ENCODE measurements around the gene DYNLT2.

DYNLT2 gene

GRCh38 chr6:169782966-169783365 is 31.6 kb upstream of the DYNLT2 start:
- Histone ChIP-seq H3K4me1 (ENCODE audit: insufficient read depth, low read length) (no peaks in the 10 kb centered on the region), H3K9ac (ENCODE audit: low read depth, low read length) (no peak overlapping the region), H3K4me3 (ENCODE audit: low read length) (no peak overlapping the region), H3K27me3 (ENCODE audit: insufficient read depth, low read length) (no peaks in the 10 kb centered on the region), H3K27ac (ENCODE audit: low read depth, low read length) (no peak overlapping the region), H3K36me3 (ENCODE audit: insufficient read depth, low read length) (no peaks in the 10 kb centered on the region; the same call in 1 of the 2 replicates), H3K9me3 (ENCODE audit: insufficient read depth, low read depth, low read length) (no peaks in the 10 kb centered on the region)
- WGBS, result 96% methylated on average over 8 of the region's 8 CpGs

GRCh38 chr6:169780571-169781091 is 29.3 kb upstream of the DYNLT2 start:
- no peaks in the 10 kb centered on the region for H3K9me3 ChIP-seq (ENCODE audit: insufficient read depth, low read depth, low read length)
- H3K27me3 ChIP-seq (ENCODE audit: insufficient read depth, low read length), result no peaks in the 10 kb centered on the region
- no peak overlapping the region for H3K9ac ChIP-seq (ENCODE audit: low read depth, low read length)
- 94% methylated on average over 11 of the region's 11 CpGs for WGBS
- H3K27ac ChIP-seq (ENCODE audit: low read depth, low read length), result no peak overlapping the region
- no peaks in the 10 kb centered on the region for H3K4me1 ChIP-seq (ENCODE audit: insufficient read depth, low read length)
- H3K36me3 ChIP-seq (ENCODE audit: insufficient read depth, low read length), result peaks cover 5% of the 10 kb centered on the region
- no peak overlapping the region for H3K4me3 ChIP-seq (ENCODE audit: low read length)

- Histone ChIP-seq H3K4me1 (ENCODE audit: insufficient read depth, low read length) (no peaks in the 10 kb centered on the region), H3K9me3 (ENCODE audit: insufficient read depth, low read depth, low read length) (no peaks in the 10 kb centered on the region), H3K9ac (ENCODE audit: low read depth, low read length) (no peak overlapping the region), H3K27me3 (ENCODE audit: insufficient read depth, low read length) (no peaks in the 10 kb centered on the region), H3K36me3 (ENCODE audit: insufficient read depth, low read length) (peaks cover 5% of the 10 kb centered on the region), H3K27ac (ENCODE audit: low read depth, low read length) (no peak overlapping the region), H3K4me3 (ENCODE audit: low read length) (no peak overlapping the region)
- 91% methylated on average over 5 of the region's 5 CpGs for WGBS
Measured at GRCh38 chr6:169779896-169780295, 28.5 kb upstream of the DYNLT2 start.

GRCh38 chr6:169779092-169779815 is 27.9 kb upstream of the DYNLT2 start:
- H3K36me3 ChIP-seq (ENCODE audit: insufficient read depth, low read length), result peaks cover 5% of the 10 kb centered on the region
- H3K27ac ChIP-seq (ENCODE audit: low read depth, low read length), result no peak overlapping the region
- H3K9ac ChIP-seq (ENCODE audit: low read depth, low read length), result no peak overlapping the region
- 94% methylated on average over 8 of the region's 8 CpGs for WGBS
- no peaks in the 10 kb centered on the region for H3K9me3 ChIP-seq (ENCODE audit: insufficient read depth, low read depth, low read length)
- H3K27me3 ChIP-seq (ENCODE audit: insufficient read depth, low read length), result no peaks in the 10 kb centered on the region
- no peaks in the 10 kb centered on the region for H3K4me1 ChIP-seq (ENCODE audit: insufficient read depth, low read length)
- no peak overlapping the region for H3K4me3 ChIP-seq (ENCODE audit: low read length)

- Histone ChIP-seq H3K4me3 (ENCODE audit: low read length) (no peak overlapping the region), H3K27me3 (ENCODE audit: insufficient read depth, low read length) (no peaks in the 10 kb centered on the region), H3K9ac (ENCODE audit: low read depth, low read length) (no peak overlapping the region), H3K27ac (ENCODE audit: low read depth, low read length) (no peak overlapping the region), H3K36me3 (ENCODE audit: insufficient read depth, low read length) (peaks cover 5% of the 10 kb centered on the region), H3K9me3 (ENCODE audit: insufficient read depth, low read depth, low read length) (no peaks in the 10 kb centered on the region), H3K4me1 (ENCODE audit: insufficient read depth, low read length) (no peaks in the 10 kb centered on the region)
- WGBS, result 92% methylated on average over 12 of the region's 12 CpGs
Measured at GRCh38 chr6:169778646-169779045, 27.3 kb upstream of the DYNLT2 start.

- no peaks in the 10 kb centered on the region for H3K27me3 ChIP-seq (ENCODE audit: insufficient read depth, low read length)
- no peak overlapping the region for H3K4me3 ChIP-seq (ENCODE audit: low read length)
- 95% methylated on average over 12 of the region's 12 CpGs for WGBS
- no peak overlapping the region for H3K9ac ChIP-seq (ENCODE audit: low read depth, low read length)
- no peak overlapping the region for H3K27ac ChIP-seq (ENCODE audit: low read depth, low read length)
- H3K9me3 ChIP-seq (ENCODE audit: insufficient read depth, low read depth, low read length), result no peaks in the 10 kb centered on the region
- H3K4me1 ChIP-seq (ENCODE audit: insufficient read depth, low read length), result no peaks in the 10 kb centered on the region
- peaks cover 5% of the 10 kb centered on the region for H3K36me3 ChIP-seq (ENCODE audit: insufficient read depth, low read length)
Measured at GRCh38 chr6:169777896-169778295, 26.5 kb upstream of the DYNLT2 start.

GRCh38 chr6:169776379-169776778 is 25.0 kb upstream of the DYNLT2 start:
- Histone ChIP-seq H3K36me3 (ENCODE audit: insufficient read depth, low read length) (peaks cover 10% of the 10 kb centered on the region), H3K27ac (ENCODE audit: low read depth, low read length) (no peak overlapping the region), H3K27me3 (ENCODE audit: insufficient read depth, low read length) (no peaks in the 10 kb centered on the region), H3K9me3 (ENCODE audit: insufficient read depth, low read depth, low read length) (no peaks in the 10 kb centered on the region), H3K4me1 (ENCODE audit: insufficient read depth, low read length) (no peaks in the 10 kb centered on the region), H3K9ac (ENCODE audit: low read depth, low read length) (no peak overlapping the region), H3K4me3 (ENCODE audit: low read length) (no peak overlapping the region)
- WGBS, result 96% methylated on average over 13 of the region's 13 CpGs

- H3K9me3 ChIP-seq (ENCODE audit: insufficient read depth, low read depth, low read length), result no peaks in the 10 kb centered on the region
- 94% methylated on average over 10 of the region's 10 CpGs for WGBS
- no peaks in the 10 kb centered on the region for H3K27me3 ChIP-seq (ENCODE audit: insufficient read depth, low read length)
- no peak overlapping the region for H3K27ac ChIP-seq (ENCODE audit: low read depth, low read length)
- no peak overlapping the region for H3K4me3 ChIP-seq (ENCODE audit: low read length)
- no peaks in the 10 kb centered on the region for H3K4me1 ChIP-seq (ENCODE audit: insufficient read depth, low read length)
- H3K9ac ChIP-seq (ENCODE audit: low read depth, low read length), result no peak overlapping the region
- H3K36me3 ChIP-seq (ENCODE audit: insufficient read depth, low read length), result peaks cover 11% of the 10 kb centered on the region; the same call in 1 of the 2 replicates
Measured at GRCh38 chr6:169775321-169775720, 23.9 kb upstream of the DYNLT2 start.

- Histone ChIP-seq H3K4me3 (ENCODE audit: low read length) (no peak overlapping the region), H3K36me3 (ENCODE audit: insufficient read depth, low read length) (peaks cover 14% of the 10 kb centered on the region), H3K9me3 (ENCODE audit: insufficient read depth, low read depth, low read length) (no peaks in the 10 kb centered on the region), H3K9ac (ENCODE audit: low read depth, low read length) (no peak overlapping the region), H3K27ac (ENCODE audit: low read depth, low read length) (no peak overlapping the region), H3K4me1 (ENCODE audit: insufficient read depth, low read length) (no peaks in the 10 kb centered on the region), H3K27me3 (ENCODE audit: insufficient read depth, low read length) (no peaks in the 10 kb centered on the region)
- WGBS, result 95% methylated on average over 9 of the region's 9 CpGs
Measured at GRCh38 chr6:169774347-169774746, 23.0 kb upstream of the DYNLT2 start.

- Histone ChIP-seq H3K9ac (ENCODE audit: low read depth, low read length) (no peak overlapping the region), H3K27ac (ENCODE audit: low read depth, low read length) (no peak overlapping the region), H3K27me3 (ENCODE audit: insufficient read depth, low read length) (no peaks in the 10 kb centered on the region), H3K4me1 (ENCODE audit: insufficient read depth, low read length) (no peaks in the 10 kb centered on the region), H3K36me3 (ENCODE audit: insufficient read depth, low read length) (peaks cover 32% of the 10 kb centered on the region), H3K9me3 (ENCODE audit: insufficient read depth, low read depth, low read length) (no peaks in the 10 kb centered on the region), H3K4me3 (ENCODE audit: low read length) (no peak overlapping the region)
- 96% methylated on average over 13 of the region's 13 CpGs for WGBS
Measured at GRCh38 chr6:169766921-169767736, 15.8 kb upstream of the DYNLT2 start.

GRCh38 chr6:169766232-169766631 is 14.9 kb upstream of the DYNLT2 start:
- no peaks in the 10 kb centered on the region for H3K4me1 ChIP-seq (ENCODE audit: insufficient read depth, low read length)
- peaks cover 29% of the 10 kb centered on the region for H3K36me3 ChIP-seq (ENCODE audit: insufficient read depth, low read length)
- H3K27ac ChIP-seq (ENCODE audit: low read depth, low read length), result no peak overlapping the region
- no peaks in the 10 kb centered on the region for H3K9me3 ChIP-seq (ENCODE audit: insufficient read depth, low read depth, low read length)
- H3K9ac ChIP-seq (ENCODE audit: low read depth, low read length), result no peak overlapping the region
- no peaks in the 10 kb centered on the region for H3K27me3 ChIP-seq (ENCODE audit: insufficient read depth, low read length)
- H3K4me3 ChIP-seq (ENCODE audit: low read length), result no peak overlapping the region
- 93% methylated on average over 5 of the region's 5 CpGs for WGBS
